Middle frontal gyrus (tissue), 1 donor: ENCODE measurements around the gene PRMT3.
"Not testable (repeated sequence)": the region's sequence is repeated elsewhere in the genome, so short reads cannot be mapped to it uniquely, and the experiment has no call there.

ENCODE experiments used
- DNase-seq: peaks from one replicate; pipeline ENCODE4 v3.0.0-alpha.2; 2015; ENCODE audit warnings: low spot score; ENCODE audit errors: extremely low spot score

The PRMT3 gene

DNA sequence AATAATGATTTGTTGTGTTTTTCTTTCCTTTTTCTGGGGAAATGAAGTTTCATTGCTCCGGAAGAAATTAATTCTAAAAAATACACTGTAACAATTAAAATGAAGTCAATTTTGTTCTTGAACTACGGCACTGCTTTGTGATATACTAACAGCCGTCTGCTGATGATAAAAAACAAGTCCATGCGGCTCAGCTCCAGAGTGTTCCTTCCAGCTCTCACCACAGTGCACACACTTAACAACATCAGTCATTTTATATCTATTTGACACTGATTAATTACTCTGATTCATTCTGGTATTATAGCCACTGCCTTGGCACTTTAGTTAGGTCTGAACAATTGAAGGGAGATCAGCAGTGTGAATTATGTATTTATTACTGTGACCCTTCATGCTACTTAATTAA lies 114.5 kb downstream of the PRMT3 start:
- DNase-seq, result no peak

DNA sequence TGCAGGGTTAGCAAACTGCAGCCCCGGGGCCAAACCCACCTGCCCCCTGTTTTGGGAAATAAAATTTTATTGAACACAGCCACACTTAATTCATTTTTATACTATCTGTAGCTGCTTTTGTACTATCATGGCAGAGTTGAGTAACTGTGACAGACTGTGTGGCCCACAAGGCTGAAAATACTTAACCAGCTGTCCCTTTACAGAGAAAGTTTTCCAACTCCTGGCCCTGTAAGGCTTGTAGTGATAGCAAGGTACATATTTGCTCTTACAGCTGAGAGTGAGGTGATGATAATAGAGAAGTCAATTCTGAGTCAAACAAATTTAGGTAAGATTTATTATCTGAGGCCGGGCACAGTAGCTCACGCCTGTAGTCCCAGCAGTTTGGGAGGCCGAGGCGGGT lies 124.5 kb downstream of the PRMT3 start:
- DNase-seq, result no peak

DNA sequence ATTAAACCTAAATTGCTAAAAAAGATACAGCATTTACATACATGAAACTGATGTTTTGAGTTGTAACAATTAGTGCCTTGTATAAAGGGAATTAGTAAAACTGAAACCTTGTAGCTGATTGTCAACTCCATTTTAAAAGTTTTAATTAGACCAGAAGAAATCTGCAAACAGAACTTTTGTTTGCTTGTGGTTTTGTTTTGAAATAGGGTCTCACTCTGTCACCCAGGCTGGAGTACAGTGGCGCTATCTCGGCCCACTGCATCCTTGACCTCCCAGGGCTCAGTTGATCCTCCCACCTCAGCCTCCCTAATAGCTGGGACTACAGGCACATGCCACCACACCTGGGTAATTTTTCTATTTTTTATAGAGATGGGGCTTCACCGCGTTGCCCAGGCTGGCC lies 125.4 kb downstream of the PRMT3 start:
- DNase-seq, result no peak

DNA sequence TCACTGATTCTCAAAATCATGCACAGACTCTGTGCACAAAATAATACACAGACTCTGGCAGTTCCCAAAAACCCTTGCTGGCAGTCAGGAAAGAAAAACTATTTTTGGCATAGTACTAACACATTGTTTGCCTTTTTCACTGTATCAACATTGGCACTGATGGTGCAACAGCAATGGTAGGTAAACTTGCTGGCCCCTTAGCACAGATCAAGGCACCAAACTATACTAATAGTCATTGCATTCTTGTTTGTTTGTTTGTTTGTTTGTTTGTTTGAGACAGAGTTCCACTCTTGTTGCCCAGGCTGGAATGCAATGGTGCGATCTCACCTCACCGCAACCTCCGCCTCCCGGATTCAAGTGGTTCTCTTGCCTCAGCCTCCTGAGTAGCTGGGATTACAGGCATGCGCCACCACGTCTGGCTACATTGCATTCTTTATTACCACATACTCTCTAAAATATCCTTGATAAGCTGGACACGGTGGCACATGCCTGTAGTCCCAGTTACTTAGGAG lies 130.9 kb downstream of the PRMT3 start:
- no peak for DNase-seq

DNA sequence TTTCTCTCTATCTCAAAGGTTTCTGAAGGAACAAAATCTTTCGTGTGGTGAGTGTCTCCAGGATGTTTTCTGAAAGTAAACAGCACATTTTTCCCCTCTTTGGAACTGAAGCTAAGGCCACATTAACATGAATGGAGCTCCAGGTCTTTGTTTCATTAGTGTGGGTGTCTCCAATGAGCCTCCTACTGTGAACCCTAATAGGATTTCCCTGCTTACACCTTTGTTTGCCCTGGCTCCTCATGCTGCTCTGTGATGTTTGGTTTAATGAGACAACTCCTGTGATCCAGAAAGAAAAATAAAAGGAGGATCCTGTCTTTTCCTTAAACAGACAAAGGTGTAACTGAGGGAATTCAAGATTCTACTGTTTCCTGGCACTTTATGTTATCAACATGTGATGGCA lies 135.0 kb downstream of the PRMT3 start:
- DNase-seq, result no peak

DNA sequence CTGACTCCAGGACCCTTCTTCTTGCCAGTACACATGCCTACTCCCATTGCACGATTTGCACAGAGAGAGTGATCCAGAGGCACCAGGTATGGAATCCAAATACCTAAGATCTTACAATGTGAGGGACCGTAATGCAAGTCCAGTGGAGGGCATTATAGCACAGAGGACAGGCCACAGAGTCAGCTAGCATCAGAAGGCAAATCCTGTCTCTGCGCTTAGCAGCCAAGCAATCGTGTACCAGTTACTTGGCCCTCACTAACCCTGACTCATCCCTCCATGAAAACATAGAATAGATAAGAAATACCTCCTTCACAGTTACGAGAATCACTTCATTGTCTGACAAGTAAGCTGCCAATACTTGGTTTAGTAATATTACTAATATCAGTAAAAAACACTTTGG lies 142.2 kb downstream of the PRMT3 start:
- no peak for DNase-seq

DNA sequence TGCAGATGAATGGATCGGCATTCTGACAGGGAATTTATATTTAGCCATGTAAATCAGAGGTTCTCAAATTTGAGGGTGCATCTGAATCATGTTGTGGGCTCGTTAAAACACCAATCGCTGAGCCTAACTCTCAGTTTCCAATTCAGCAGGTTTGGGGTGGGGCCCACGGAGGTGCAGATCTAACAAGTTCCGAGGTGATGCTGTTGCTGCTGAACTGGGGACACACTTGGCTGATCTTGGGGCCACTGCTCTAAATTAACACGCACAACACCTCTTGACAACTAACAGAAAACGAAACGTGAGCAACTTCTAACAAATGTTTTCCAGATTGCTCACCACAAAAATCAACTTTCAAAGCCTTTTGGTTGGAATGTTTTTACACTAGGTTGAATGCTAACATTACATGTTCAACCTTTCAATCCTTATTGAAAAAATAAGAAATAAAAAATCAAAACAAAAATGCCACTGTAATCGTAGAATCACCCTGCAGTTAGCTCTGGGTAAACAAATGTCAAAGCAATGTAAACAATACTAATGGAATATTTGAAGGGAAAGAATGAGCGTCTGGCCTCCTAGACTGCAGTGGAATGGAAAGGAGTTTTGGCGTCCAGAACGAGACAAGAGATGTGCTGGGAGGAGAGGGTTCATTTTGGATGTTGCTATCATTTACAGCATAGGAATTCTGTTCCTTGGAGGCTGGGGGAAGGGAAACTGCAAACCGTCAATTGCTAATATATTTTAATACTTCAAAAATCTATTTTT lies 143.6 kb downstream of the PRMT3 start:
- no peak for DNase-seq

DNA sequence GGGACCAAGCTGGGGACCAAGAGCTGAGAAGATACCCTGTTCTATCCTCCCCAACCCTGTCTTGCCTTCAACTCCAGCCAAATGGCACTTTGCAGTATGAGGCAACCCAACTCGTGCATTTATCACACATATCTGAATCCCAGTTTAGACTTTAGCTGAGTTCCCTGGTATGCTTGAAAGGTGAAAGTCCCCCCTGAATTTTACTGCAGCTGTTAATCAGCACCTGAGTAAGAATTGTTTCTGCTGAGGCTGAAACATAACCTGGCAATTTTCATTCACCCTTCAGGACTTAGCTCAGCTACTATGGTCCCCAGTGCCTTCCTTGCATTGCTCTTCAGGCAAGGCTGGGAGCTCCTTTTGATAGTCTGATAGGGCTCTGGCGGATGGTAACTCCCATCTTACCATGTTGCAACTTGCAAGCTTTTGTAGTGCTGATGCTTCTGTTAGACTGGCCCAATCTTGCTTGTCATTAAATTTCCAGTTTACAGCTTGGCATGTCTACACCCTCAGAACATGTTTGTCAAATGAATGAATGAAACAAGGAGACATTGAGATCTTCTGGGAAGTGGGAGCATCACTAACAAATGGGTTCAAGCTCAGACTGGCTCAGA lies 147.9 kb downstream of the PRMT3 start:
- DNase-seq, result no peak

DNA sequence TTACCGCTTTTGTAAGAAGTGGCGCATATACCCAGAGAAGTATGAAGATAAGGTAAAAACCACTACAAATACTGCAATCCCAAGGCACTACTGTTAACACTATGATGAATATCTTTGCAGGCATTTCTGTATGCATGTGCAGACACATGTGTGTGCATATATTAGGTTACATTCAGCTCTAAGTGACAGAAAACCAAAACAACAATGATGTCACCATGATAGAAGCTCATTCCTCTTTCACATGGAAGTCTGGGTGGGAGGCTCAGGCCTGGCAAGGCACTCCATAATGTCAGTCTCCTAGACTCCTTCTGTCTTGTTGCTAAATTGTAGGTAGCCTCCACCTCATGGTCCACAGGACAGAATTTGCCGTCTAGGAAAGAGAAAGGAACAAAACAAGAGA lies 148.8 kb downstream of the PRMT3 start:
- no peak for DNase-seq

DNA sequence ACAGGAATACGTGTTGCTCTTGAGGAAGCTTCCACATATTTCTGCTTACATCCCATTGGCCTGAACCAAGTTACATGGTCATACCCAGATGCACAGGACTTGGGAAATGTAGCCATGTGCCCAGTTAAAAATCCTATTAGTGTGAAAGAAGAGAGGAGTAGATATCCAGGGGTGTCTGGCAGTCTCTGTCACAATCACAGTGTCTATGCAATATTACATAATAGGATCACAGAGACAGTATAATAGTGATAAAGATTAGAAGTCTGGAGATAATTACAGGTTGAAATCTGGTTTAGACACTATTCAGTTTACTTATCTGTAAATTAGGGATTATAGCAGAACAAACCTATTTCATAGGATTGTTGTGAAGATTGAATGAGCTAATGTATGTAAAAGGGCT lies 149.3 kb downstream of the PRMT3 start:
- DNase-seq, result no peak

DNA sequence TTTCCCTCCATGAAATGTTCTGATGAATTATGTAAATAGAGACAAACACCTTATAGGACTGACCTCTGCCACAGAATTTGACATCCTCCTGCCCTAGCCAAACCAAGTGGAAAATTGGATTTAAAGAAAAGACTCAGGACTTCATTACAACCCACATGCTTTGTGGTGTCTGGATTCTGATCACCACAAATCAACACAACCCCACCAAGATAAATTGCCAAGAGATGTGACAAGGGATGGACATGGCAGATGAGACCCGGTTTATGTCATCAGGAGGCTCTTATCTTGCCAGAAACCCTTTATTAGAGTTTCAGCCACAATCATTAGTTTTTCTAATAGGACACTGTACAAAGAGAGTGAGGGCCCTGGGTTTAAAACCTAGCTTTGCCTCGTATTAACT lies 154.0 kb downstream of the PRMT3 start:
- DNase-seq, result no peak

DNA sequence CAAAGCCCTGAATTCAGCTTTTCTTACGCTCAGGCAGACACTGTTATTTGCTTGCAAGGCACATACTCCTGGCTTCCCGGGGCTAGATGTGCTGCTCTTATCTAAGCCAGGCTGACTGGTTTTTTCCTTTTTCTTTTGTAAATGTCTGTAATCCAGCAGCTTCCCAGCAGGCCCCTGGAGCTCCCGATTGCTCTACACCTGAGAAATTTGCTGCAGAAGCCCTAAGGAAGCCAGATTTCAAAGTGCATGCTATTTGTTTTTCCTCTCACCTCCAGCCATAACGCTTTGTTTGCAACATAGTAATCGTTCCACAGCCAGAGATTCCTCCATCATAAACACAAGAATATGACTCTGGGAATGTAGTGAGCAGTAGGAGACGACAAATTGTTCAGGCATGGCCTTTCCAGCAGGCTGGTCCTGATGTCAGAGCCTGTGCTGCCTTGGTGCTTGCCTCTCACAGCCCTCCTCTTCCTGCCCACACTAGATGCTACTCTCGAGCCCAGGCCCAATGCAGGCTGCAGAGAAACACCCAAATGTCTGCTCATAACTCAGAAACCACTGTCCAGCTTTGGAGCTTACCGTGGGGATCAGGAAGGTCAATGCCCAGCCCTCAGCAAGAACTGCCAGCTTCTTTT lies 157.2 kb downstream of the PRMT3 start:
- DNase-seq, result no peak

DNA sequence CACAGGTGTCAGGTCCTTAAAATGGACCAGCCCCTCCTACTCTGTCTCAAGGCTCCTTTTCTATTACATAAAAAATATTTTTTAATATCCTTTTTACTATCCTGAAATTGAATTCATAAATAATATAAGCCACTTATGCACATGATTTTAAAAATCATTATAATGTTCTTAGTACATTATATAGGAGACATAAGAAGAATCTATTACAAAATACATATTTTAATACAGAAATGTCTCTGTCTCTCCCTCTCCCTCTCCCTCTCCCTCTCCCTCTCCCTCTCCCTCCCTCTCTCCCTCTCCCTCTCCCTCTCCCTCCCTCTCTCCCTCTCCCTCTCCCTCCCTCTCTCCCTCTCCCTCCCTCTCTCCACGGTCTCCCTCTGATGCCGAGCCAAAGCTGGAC lies 159.9 kb downstream of the PRMT3 start:
- no peak for DNase-seq

DNA sequence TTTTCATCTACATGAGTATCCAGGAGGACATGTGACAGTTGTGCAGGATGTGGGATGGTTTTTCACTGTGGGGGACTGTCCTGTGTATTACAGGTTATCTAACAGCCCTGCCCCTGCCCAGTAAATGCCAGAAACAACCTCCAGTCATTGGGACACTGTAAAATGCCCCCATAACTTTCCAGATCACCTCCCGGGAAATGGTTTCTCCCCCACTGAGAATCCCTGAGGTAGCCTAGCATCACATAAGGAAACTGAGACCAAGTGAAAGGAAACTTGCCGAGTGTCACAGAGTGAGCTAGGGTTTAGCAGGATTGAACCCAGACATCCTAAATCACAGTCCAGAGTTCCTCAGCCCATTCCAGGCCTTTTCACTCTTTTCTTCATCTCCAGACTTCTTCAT lies 163.6 kb downstream of the PRMT3 start:
- DNase-seq, result no peak

DNA sequence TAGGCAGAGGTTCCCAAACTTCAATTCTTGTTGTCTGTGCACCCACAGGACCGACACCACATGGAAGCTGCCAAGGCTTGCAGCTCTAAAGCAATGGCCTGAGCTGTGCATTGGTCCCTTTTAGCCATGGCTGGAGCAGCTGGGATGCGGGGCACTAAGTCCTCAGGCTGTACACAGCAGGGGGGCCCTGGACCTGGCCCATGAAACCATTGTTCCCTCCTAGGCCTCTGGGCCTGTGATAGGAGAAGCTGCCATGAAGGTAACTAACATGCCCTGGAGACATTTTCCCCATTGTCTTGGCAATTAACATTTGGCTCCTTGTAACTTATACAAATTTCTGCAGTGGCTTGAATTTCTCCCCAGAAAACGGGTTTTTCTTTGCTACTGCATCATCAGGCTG lies 168.3 kb downstream of the PRMT3 start:
- DNase-seq, result no peak

DNA sequence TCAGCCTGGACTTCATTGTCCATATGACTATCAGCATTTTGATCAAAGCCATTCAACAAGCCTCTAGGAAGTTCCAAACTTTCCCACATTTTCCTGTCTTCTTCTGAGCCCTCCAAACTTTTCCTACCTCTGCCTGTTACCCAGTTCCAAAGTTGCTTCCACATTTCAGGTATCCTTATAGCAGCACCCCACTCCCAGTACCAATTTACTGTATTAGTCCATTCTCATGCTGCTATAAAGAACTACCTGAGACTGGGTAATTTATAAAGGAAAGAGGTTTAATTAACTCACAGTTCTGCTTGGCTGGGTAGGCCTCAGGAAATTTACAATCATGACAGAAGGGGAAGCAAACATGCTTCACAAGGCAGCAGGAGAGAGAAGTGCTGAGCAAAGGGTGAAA lies 168.9 kb downstream of the PRMT3 start:
- DNase-seq, result not testable (repeated sequence)

DNA sequence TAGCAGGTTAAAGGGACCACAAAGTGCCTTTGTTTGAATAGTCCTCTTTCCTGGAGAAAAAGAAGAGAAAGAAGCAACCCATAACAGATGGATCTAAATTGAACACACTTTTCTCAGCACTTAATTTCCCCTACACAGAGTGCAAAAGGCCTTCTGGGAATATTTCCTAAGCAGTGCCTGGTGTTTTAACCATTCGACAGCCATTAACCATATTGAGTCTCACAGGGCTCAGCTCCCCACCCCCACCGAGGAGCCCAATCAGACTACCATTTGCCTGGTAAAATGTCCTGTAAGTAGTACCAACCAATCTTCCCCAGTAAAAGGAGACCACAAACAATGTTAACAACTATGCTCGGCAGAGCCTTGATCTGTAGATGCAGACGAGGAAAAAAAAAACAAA lies 171.2 kb downstream of the PRMT3 start:
- DNase-seq, result no peak
